CD4-positive, alpha-beta T cell treated with Interleukin-4 for 4 hours (primary cell): ENCODE measurements around the gene IL6.
A peak's percentile ranks its signal among the peaks of the same experiment; 100 is the strongest.
"Not testable (repeated sequence)": the region's sequence is repeated elsewhere in the genome, so short reads cannot be mapped to it uniquely, and the experiment has no call there.

Experiments used
- DNase-seq: peaks from one replicate; pipeline ENCODE4 v3.0.0-alpha.2; 2020

The IL6 gene

GRCh38 chr7:22726907-22727713 lies at the start of gene IL6:
IL6 (plus strand) TSS chr7:22727200; CDS start chr7:22727263, 63 bp downstream.
- DNase-seq = no peak

GRCh38 chr7:22677263-22677662 lies 49.7 kb upstream of the IL6 start:
- not testable (repeated sequence) for DNase-seq

- DNase-seq = no peak
Measured at GRCh38 chr7:22677680-22678079, 49.3 kb upstream of the IL6 start.

- DNase-seq = no peak
Measured at GRCh38 chr7:22680482-22680911, 46.5 kb upstream of the IL6 start.

- no peak for DNase-seq
Measured at GRCh38 chr7:22681312-22681711, 45.7 kb upstream of the IL6 start.

GRCh38 chr7:22681852-22682657 lies 44.9 kb upstream of the IL6 start:
- no peak for DNase-seq

- no peak for DNase-seq
Measured at GRCh38 chr7:22683379-22683778, 43.6 kb upstream of the IL6 start.

GRCh38 chr7:22686620-22687019 lies 40.4 kb upstream of the IL6 start:
- DNase-seq = no peak

- no peak for DNase-seq
Measured at GRCh38 chr7:22688084-22688483, 38.9 kb upstream of the IL6 start.

GRCh38 chr7:22688934-22689333 lies 38.1 kb upstream of the IL6 start:
- DNase-seq = not testable (repeated sequence)

- DNase-seq = no peak
Measured at GRCh38 chr7:22694597-22695207, 32.3 kb upstream of the IL6 start.

- DNase-seq = no peak
Measured at GRCh38 chr7:22695476-22696132, 31.4 kb upstream of the IL6 start.

GRCh38 chr7:22696541-22697228 lies 30.3 kb upstream of the IL6 start:
- DNase-seq = no peak

- DNase-seq = no peak
Measured at GRCh38 chr7:22697322-22697859, 29.6 kb upstream of the IL6 start.

- peak; percentile 44 for DNase-seq
Measured at GRCh38 chr7:22697876-22698606, 29.0 kb upstream of the IL6 start.

GRCh38 chr7:22698767-22699166 lies 28.2 kb upstream of the IL6 start:
- DNase-seq = no peak

- DNase-seq = no peak
Measured at GRCh38 chr7:22700559-22701002, 26.4 kb upstream of the IL6 start.

GRCh38 chr7:22702516-22702915 lies 24.5 kb upstream of the IL6 start:
- DNase-seq = no peak

GRCh38 chr7:22703107-22703855 lies 23.7 kb upstream of the IL6 start:
- DNase-seq = not testable (repeated sequence)

GRCh38 chr7:22703978-22704610 lies 22.9 kb upstream of the IL6 start:
- not testable (repeated sequence) for DNase-seq
